ENCODE results near the gene PIAS4. TPM values are rescaled to one million over a fixed set of nuclear protein-coding genes. Genes with fewer than 3 reads are reported as not detected.

PIAS4 gene
- total and polyA plus RNA-seq, 9 of the 15 experiments (the other 6 are each of a cell fraction or from before 2014, with no cell fraction given), result 0.27 to 34.9 (median 14.4) TPM

DNA sequence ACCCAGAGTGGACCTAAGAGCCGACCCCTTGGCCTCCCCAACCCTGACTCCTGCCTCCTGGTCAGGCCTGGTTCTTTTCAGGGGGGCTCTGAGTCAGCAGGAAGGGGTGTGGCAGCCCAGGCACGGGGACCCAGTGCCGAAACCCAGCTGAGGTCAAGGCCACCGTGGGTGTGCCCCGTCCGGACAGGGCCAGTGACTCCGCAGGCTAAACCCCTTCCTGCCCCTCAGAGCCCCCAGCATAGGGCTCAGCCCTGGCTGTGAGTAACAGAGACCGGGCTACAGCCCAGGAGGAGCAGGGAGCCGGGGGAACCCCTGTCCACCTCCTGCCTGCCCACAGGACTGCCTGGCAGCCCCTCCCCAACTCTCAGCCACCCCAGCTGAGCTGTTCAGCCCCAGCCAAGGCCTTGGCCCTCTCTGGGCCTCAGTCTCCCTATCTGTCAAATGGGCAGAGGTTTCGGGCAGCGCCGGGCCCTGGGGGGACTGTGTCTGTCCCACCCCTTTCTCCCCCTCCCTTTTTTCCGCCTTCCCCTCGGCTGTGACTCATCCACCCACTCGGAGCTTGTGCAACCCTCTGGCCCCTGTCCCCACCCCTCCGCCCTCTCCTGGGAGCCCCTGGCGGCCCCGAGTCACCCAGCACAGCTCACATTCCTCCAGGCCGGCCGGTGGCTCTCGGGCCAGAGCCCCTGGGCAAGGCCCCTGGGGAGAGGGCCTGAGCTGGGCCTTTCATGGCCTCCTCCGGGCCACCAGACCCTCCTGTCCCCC, 50.6 kb downstream of the PIAS4 start (continued):
- TF ChIP-seq NR0B1 (IDR thresholded peaks at IDR 0.05; ENCODE audit: partially characterized antibody) (no peak), SREBF1 (IDR thresholded peaks at IDR 0.05; ENCODE audit: borderline replicate concordance, low read depth, low read length) (no peak), ZNF280A (IDR thresholded peaks at IDR 0.05; ENCODE audit: low read depth, partially characterized antibody) (no peak), JUN (IDR thresholded peaks at IDR 0.05; ENCODE audit: borderline replicate concordance, low read depth, low read length) (peak; percentile 81), JUN (CRISPR knock-in tag; IDR thresholded peaks at IDR 0.05; ENCODE audit: borderline replicate concordance) (no peak; the same call in 1 of the 2 replicates), ETV6 (IDR thresholded peaks at IDR 0.05; ENCODE audit: borderline replicate concordance in 1 of 2, low read depth in 2 of 2, low read length in 1 of 2) (no peak), ETV6 (CRISPR knock-in tag; IDR thresholded peaks at IDR 0.05; ENCODE audit: borderline replicate concordance) (no peak), FIP1L1 (IDR thresholded peaks at IDR 0.05; ENCODE audit: low read depth, low read length, poor library complexity, severe bottlenecking) (peak; percentile 78), SMARCA5 (IDR thresholded peaks at IDR 0.05) (peak; percentile 92), CHD4 (IDR thresholded peaks at IDR 0.05; ENCODE audit: insufficient read depth, insufficient replicate concordance, low read depth, low read length, poor library complexity, severe bottlenecking) (peak; percentile 56), HDGF (IDR thresholded peaks at IDR 0.05) (no peak), ZNF316 (IDR thresholded peaks at IDR 0.05) (no peak), XRCC5 (IDR thresholded peaks at IDR 0.05; ENCODE audit: low read depth, low read length) (peak; percentile 58; the same call in 1 of the 2 replicates), CXXC5 (CRISPR knock-in tag; IDR thresholded peaks at IDR 0.05) (0 out of 2 replicates have a peak, but pooled peaks have one; percentile 13), COPS2 (conservative IDR thresholded peaks at IDR 0.05) (no peak), ZNF395 (CRISPR knock-in tag; IDR thresholded peaks at IDR 0.05) (peak; percentile 63; the same call in 1 of the 2 replicates), DMBX1 (CRISPR knock-in tag; IDR thresholded peaks at IDR 0.05; ENCODE audit: borderline replicate concordance) (0 out of 2 replicates have a peak, but pooled peaks have one; percentile 28), MTA3 (IDR thresholded peaks at IDR 0.05; ENCODE audit: borderline replicate concordance) (0 out of 2 replicates have a peak, but pooled peaks have one; percentile 38), GATA2 (CRISPR knock-in tag; IDR thresholded peaks at IDR 0.05) (no peak), ZBTB7A (IDR thresholded peaks at IDR 0.05; ENCODE audit: borderline replicate concordance, control insufficient read depth, low read depth, low read length) (peak; percentile 98), MAZ (CRISPR knock-in tag; conservative IDR thresholded peaks at IDR 0.05 in 1 of 2, IDR thresholded peaks at IDR 0.05 in 1 of 2) (peak; percentile 48 to 61), ADNP (tag; IDR thresholded peaks at IDR 0.05) (peak; percentile 98), ERF (CRISPR knock-in tag; IDR thresholded peaks at IDR 0.05) (no peak)
